GM23338 (cell line): ENCODE data around the gene OR7G3. TPM values are rescaled to one million over a fixed set of nuclear protein-coding genes. Genes with fewer than 3 reads are reported as not detected.

Experiments used
- ATAC-seq: fragments of 200-7000 bp; cut with Tn5 transposase; 3 replicates; pipeline ENCODE4 v1.9.1; 2020
- DNase-seq: peaks from one replicate; pipeline ENCODE4 v3.0.0-alpha.2; 2015; ENCODE audit warnings: low spot score
- H2AFZ ChIP-seq: fragments of 200-600 bp; sonication (generic); 2 replicates; pipeline ENCODE4 v1.8.0; 2016; ENCODE audit warnings: antibody characterized with exemption, mild to moderate bottlenecking, moderate library complexity
- H3F3A ChIP-seq: fragments of 200-600 bp; sonication (generic); replicated peaks from 2 replicates; pipeline ENCODE4 v1.8.0; 2017; ENCODE audit warnings: antibody characterized with exemption, mixed run types, low read depth
- H3K27ac ChIP-seq: fragments of 200-600 bp; sonication (generic); 2 replicates; pipeline ENCODE4 v1.6.1; 2016; ENCODE audit warnings: low read depth
- H3K27me3 ChIP-seq: fragments of 200-600 bp; sonication (generic); 2 replicates; pipeline ENCODE4 v1.8.0; 2016; ENCODE audit warnings: mild to moderate bottlenecking, mixed run types, moderate library complexity; ENCODE audit not compliant: insufficient read depth
- H3K36me3 ChIP-seq: fragments of 200-600 bp; sonication (generic); 2 replicates; pipeline ENCODE4 v1.8.0; 2016; ENCODE audit warnings: mild to moderate bottlenecking; ENCODE audit not compliant: insufficient read depth
- H3K4me1 ChIP-seq: fragments of 200-600 bp; sonication (generic); 2 replicates; pipeline ENCODE4 v1.8.0; 2016; ENCODE audit warnings: mild to moderate bottlenecking, moderate library complexity; ENCODE audit not compliant: insufficient read depth
- H3K4me2 ChIP-seq: fragments of 200-600 bp; sonication (generic); 2 replicates; pipeline ENCODE4 v1.7.1; 2017; ENCODE audit warnings: mixed run types
- H3K4me3 ChIP-seq: fragments of 200-600 bp; sonication (generic); 2 replicates; pipeline ENCODE4 v1.6.1; 2016; ENCODE audit warnings: mixed run types
- H3K79me2 ChIP-seq: fragments of 200-600 bp; sonication (generic); replicated peaks from 2 replicates; pipeline ENCODE4 v1.8.0; 2017; ENCODE audit warnings: mild to moderate bottlenecking; ENCODE audit not compliant: insufficient read depth
- H3K9me2 ChIP-seq: fragments of 200-600 bp; sonication (generic); 2 replicates; pipeline ENCODE4 v1.8.0; 2017; ENCODE audit not compliant: insufficient read depth
- H4K20me1 ChIP-seq: fragments of 200-600 bp; sonication (generic); replicated peaks from 2 replicates; pipeline ENCODE4 v1.8.0; 2017; ENCODE audit warnings: mild to moderate bottlenecking; ENCODE audit not compliant: insufficient read depth
- H3K27ac Mint-ChIP-seq: 2 replicates; pipeline ENCODE4 v1.8.0; 2020; ENCODE audit warnings: inconsistent platforms, mild to moderate bottlenecking, moderate library complexity, mixed read lengths
- H3K27me3 Mint-ChIP-seq: 3 replicates; pipeline ENCODE4 v1.8.0; 2022; ENCODE audit warnings: low read depth, mild to moderate bottlenecking, moderate library complexity, mixed read lengths, inconsistent platforms; ENCODE audit not compliant: insufficient read depth, poor library complexity
- H3K36me3 Mint-ChIP-seq: 3 replicates; pipeline ENCODE4 v1.8.0; 2021; ENCODE audit warnings: low read depth, mild to moderate bottlenecking, inconsistent platforms, moderate library complexity, mixed read lengths
- H3K4me1 Mint-ChIP-seq: 3 replicates; pipeline ENCODE4 v1.8.0; 2020; ENCODE audit warnings: mild to moderate bottlenecking, inconsistent platforms, mixed read lengths
- H3K4me3 Mint-ChIP-seq: 3 replicates; pipeline ENCODE4 v1.8.0; 2021; ENCODE audit warnings: moderate library complexity, mild to moderate bottlenecking, inconsistent platforms, mixed read lengths
- H3K9me3 Mint-ChIP-seq: 3 replicates; pipeline ENCODE4 v1.8.0; 2020; ENCODE audit warnings: moderate library complexity, mild to moderate bottlenecking, inconsistent platforms, mixed read lengths
- EZH2 ChIP-seq: fragments of 200-600 bp; sonication (generic); IDR thresholded peaks from one replicate; pipeline ENCODE4 v1.8.0; 2017; ENCODE audit warnings: antibody characterized with exemption, mild to moderate bottlenecking, low read depth; ENCODE audit not compliant: unreplicated experiment
- EZH2phosphoT487 ChIP-seq: fragments of 200-600 bp; sonication (generic); IDR thresholded peaks from one replicate; pipeline ENCODE4 v1.8.1; 2018; ENCODE audit warnings: antibody characterized with exemption; ENCODE audit not compliant: unreplicated experiment
- JUNB ChIP-seq: IDR thresholded peaks from one replicate; pipeline ENCODE4 v1.6.1; 2016; ENCODE audit warnings: antibody characterized with exemption; ENCODE audit not compliant: unreplicated experiment
- POLR2AphosphoS5 ChIP-seq: IDR thresholded peaks from 2 replicates; pipeline ENCODE4 v1.6.1; 2016; ENCODE audit warnings: antibody characterized with exemption, low read depth
- ZNF331 ChIP-seq: fragments of 250-450 bp; sonication (Bioruptor Pico); IDR thresholded peaks from 2 replicates; pipeline ENCODE4 v1.5.0; 2020; ENCODE audit warnings: low read depth, mild to moderate bottlenecking, moderate library complexity
- polyA plus RNA-seq: library from polyadenylated mRNA; unstranded; fragments of >200 nt; fragmentation: Nextera tagmentation; extraction: Ambion mirVana; gene quantifications from 2 replicates; pipeline ENCODE4 v1.2.1, GENCODE V29; 2016
- total RNA-seq: library from RNA; depleted of rRNA; stranded (reverse); fragments of >200 nt; shearing (Covaris generic); gene quantifications from 2 replicates; pipeline ENCODE4 v1.2.3, GENCODE V29; 2014
- TF ChIP-seq, protein P1 (sequence below): fragments of 250-450 bp; sonication (Bioruptor Pico); IDR thresholded peaks from 2 replicates; pipeline ENCODE4 v1.5.0; 2020; ENCODE audit warnings: mild to moderate bottlenecking, moderate library complexity
- TF ChIP-seq, protein P2 (sequence below): IDR thresholded peaks from 2 replicates; pipeline ENCODE4 v1.6.1; 2016; ENCODE audit warnings: antibody characterized with exemption

The OR7G3 gene
- total and polyA plus RNA-seq, 2 experiments from 2014 or later: not detected

DNA sequence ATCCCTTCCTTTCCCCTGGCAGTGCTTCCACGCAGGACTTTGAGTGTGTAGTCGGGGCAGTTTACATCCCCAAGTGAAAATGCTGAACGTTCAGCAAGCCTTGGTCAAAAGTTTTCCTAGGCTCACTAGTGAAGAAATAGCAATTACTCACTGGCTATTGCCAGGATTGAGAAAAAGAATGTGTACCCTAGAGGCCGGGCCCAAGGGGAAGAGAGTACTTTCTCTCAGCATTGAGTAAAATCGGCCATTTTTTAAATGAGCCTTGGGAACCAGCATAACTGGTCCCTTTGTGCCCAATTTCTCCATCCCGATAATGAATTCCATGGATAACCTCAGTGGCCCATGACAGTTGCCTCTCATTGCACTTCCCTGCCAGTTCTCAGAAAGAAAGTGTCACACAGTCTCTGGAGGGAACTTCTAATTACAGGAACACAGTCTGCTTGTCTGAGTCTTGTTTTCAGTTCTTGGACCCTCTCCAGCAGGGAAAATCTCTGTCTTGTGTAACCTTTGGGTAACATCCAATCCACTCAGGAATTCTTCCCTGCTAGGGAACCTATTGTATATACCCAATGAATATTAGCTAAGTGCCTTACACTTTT, 44.7 kb upstream of the OR7G3 start:
- H3K9me3 Mint-ChIP-seq: peaks cover 76% of the 10 kb centered on the region
- H2AFZ ChIP-seq: no peak overlapping the region
- no peak for ATAC-seq

More for the DNA sequence above, 44.7 kb upstream of the OR7G3 start:
- no peaks in the 10 kb centered on the region for H4K20me1 ChIP-seq
- H3K4me1 ChIP-seq: no peaks in the 10 kb centered on the region
- no peak overlapping the region for H3K27ac ChIP-seq
- H3K27me3 Mint-ChIP-seq: no peaks in the 10 kb centered on the region
- TF ChIP-seq POLR2AphosphoS5: no peak
- TF ChIP-seq, protein P1, sequence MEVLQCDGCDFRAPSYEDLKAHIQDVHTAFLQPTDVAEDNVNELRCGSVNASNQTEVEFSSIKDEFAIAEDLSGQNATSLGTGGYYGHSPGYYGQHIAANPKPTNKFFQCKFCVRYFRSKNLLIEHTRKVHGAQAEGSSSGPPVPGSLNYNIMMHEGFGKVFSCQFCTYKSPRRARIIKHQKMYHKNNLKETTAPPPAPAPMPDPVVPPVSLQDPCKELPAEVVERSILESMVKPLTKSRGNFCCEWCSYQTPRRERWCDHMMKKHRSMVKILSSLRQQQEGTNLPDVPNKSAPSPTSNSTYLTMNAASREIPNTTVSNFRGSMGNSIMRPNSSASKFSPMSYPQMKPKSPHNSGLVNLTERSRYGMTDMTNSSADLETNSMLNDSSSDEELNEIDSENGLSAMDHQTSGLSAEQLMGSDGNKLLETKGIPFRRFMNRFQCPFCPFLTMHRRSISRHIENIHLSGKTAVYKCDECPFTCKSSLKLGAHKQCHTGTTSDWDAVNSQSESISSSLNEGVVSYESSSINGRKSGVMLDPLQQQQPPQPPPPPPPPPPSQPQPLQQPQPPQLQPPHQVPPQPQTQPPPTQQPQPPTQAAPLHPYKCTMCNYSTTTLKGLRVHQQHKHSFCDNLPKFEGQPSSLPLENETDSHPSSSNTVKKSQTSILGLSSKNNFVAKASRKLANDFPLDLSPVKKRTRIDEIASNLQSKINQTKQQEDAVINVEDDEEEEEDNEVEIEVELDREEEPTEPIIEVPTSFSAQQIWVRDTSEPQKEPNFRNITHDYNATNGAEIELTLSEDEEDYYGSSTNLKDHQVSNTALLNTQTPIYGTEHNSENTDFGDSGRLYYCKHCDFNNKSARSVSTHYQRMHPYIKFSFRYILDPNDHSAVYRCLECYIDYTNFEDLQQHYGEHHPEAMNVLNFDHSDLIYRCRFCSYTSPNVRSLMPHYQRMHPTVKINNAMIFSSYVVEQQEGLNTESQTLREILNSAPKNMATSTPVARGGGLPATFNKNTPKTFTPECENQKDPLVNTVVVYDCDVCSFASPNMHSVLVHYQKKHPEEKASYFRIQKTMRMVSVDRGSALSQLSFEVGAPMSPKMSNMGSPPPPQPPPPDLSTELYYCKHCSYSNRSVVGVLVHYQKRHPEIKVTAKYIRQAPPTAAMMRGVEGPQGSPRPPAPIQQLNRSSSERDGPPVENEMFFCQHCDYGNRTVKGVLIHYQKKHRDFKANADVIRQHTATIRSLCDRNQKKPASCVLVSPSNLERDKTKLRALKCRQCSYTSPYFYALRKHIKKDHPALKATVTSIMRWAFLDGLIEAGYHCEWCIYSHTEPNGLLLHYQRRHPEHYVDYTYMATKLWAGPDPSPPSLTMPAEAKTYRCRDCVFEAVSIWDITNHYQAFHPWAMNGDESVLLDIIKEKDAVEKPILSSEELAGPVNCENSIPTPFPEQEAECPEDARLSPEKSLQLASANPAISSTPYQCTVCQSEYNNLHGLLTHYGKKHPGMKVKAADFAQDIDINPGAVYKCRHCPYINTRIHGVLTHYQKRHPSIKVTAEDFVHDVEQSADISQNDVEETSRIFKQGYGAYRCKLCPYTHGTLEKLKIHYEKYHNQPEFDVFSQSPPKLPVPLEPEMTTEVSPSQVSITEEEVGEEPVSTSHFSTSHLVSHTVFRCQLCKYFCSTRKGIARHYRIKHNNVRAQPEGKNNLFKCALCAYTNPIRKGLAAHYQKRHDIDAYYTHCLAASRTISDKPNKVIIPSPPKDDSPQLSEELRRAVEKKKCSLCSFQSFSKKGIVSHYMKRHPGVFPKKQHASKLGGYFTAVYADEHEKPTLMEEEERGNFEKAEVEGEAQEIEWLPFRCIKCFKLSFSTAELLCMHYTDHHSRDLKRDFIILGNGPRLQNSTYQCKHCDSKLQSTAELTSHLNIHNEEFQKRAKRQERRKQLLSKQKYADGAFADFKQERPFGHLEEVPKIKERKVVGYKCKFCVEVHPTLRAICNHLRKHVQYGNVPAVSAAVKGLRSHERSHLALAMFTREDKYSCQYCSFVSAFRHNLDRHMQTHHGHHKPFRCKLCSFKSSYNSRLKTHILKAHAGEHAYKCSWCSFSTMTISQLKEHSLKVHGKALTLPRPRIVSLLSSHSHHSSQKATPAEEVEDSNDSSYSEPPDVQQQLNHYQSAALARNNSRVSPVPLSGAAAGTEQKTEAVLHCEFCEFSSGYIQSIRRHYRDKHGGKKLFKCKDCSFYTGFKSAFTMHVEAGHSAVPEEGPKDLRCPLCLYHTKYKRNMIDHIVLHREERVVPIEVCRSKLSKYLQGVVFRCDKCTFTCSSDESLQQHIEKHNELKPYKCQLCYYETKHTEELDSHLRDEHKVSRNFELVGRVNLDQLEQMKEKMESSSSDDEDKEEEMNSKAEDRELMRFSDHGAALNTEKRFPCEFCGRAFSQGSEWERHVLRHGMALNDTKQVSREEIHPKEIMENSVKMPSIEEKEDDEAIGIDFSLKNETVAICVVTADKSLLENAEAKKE (CRISPR knock-in tag): no peak
- no peak for TF ChIP-seq EZH2
- TF ChIP-seq JUNB: no peak
- TF ChIP-seq, protein P2, sequence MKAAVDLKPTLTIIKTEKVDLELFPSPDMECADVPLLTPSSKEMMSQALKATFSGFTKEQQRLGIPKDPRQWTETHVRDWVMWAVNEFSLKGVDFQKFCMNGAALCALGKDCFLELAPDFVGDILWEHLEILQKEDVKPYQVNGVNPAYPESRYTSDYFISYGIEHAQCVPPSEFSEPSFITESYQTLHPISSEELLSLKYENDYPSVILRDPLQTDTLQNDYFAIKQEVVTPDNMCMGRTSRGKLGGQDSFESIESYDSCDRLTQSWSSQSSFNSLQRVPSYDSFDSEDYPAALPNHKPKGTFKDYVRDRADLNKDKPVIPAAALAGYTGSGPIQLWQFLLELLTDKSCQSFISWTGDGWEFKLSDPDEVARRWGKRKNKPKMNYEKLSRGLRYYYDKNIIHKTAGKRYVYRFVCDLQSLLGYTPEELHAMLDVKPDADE: no peak
- no peak for TF ChIP-seq EZH2phosphoT487
- TF ChIP-seq ZNF331 (CRISPR knock-in tag): no peak
- H3F3A ChIP-seq: no peaks in the 10 kb centered on the region
- peaks cover 28% of the 10 kb centered on the region for H3K36me3 Mint-ChIP-seq
- H3K79me2 ChIP-seq: no peaks in the 10 kb centered on the region
- H3K27me3 ChIP-seq: no peaks in the 10 kb centered on the region
- no peaks in the 10 kb centered on the region for H3K4me1 Mint-ChIP-seq
- H3K36me3 ChIP-seq: no peaks in the 10 kb centered on the region
- H3K4me2 ChIP-seq: no peak overlapping the region
- H3K4me3 ChIP-seq: no peak overlapping the region
- no peak overlapping the region for H3K27ac Mint-ChIP-seq
- no peaks in the 10 kb centered on the region for H3K9me2 ChIP-seq
- DNase-seq: no peak
- H3K4me3 Mint-ChIP-seq: no peak overlapping the region
